IMR-90 (cell line): ENCODE results near the gene LRIT2.

Experiments
- BHLHE40 ChIP-seq: fragments of 150-350 bp; IDR thresholded peaks from 2 replicates; pipeline ENCODE4 v1.6.1; 2016; ENCODE audit warnings: mild to moderate bottlenecking, low read depth, low read length
- CEBPB ChIP-seq: IDR thresholded peaks from 2 replicates; pipeline ENCODE4 v1.6.1; 2012; ENCODE audit warnings: low read depth, low read length, improper control_type of control experiment
- CHD1 ChIP-seq: IDR thresholded peaks from 2 replicates; pipeline ENCODE4 v1.6.1; 2012; ENCODE audit warnings: low read depth, low read length, improper control_type of control experiment
- CTCF ChIP-seq: conservative IDR thresholded peaks from 2 replicates; pipeline ENCODE4 v1.5.1; 2012; ENCODE audit warnings: mild to moderate bottlenecking, low read depth, low read length, improper control_type of control experiment
- ELK1 ChIP-seq: fragments of 150-350 bp; IDR thresholded peaks from 2 replicates; pipeline ENCODE4 v1.6.1; 2016; ENCODE audit warnings: low read depth, mild to moderate bottlenecking, low read length, moderate library complexity, borderline replicate concordance
- MAZ ChIP-seq: IDR thresholded peaks from 2 replicates; pipeline ENCODE4 v1.6.1; 2012; ENCODE audit warnings: low read depth, mild to moderate bottlenecking, low read length, improper control_type of control experiment, moderate library complexity, borderline replicate concordance
- MXI1 ChIP-seq: IDR thresholded peaks from 2 replicates; pipeline ENCODE4 v1.6.1; 2012; ENCODE audit warnings: low read depth, mild to moderate bottlenecking, low read length, moderate library complexity, borderline replicate concordance
- POLR2A ChIP-seq: IDR thresholded peaks from 2 replicates; pipeline ENCODE4 v1.6.1; 2012; ENCODE audit warnings: mild to moderate bottlenecking, low read depth, low read length
- RAD21 ChIP-seq: IDR thresholded peaks from 2 replicates; pipeline ENCODE4 v1.6.1; 2012; ENCODE audit warnings: low read length, improper control_type of control experiment
- RCOR1 ChIP-seq: IDR thresholded peaks from 2 replicates; pipeline ENCODE4 v1.6.1; 2012; ENCODE audit warnings: mild to moderate bottlenecking, low read length, improper control_type of control experiment; ENCODE audit not compliant: insufficient replicate concordance
- RFX5 ChIP-seq: IDR thresholded peaks from 2 replicates; pipeline ENCODE4 v1.8.0; 2012; ENCODE audit warnings: low read depth, mild to moderate bottlenecking, low read length, moderate library complexity
- SMC3 ChIP-seq: fragments of 150-350 bp; IDR thresholded peaks from 2 replicates; pipeline ENCODE4 v1.6.1; 2016; ENCODE audit warnings: low read depth, mild to moderate bottlenecking, antibody characterized with exemption, low read length, moderate library complexity
- USF2 ChIP-seq: fragments of 150-350 bp; IDR thresholded peaks from 2 replicates; pipeline ENCODE4 v1.6.1; 2017; ENCODE audit warnings: mild to moderate bottlenecking, antibody characterized with exemption, low read length, low read depth

GRCh38 chr10:84243759-84244158, 18.4 kb upstream of the LRIT2 start:
- TF ChIP-seq CTCF (no peak), RCOR1 (no peak), RAD21 (no peak), USF2 (no peak), POLR2A (no peak), MAZ (no peak), BHLHE40 (no peak), RFX5 (no peak), CEBPB (no peak), CHD1 (no peak), MXI1 (no peak), SMC3 (no peak), ELK1 (no peak)
